Smooth muscle cell (in vitro differentiated cells): ENCODE data around the gene LDAH. TPM values are rescaled to one million over a fixed set of nuclear protein-coding genes. Genes with fewer than 3 reads are reported as not detected.

ENCODE experiments used
- DNase-seq: peaks from one replicate; lab custom pipeline; 2025; ENCODE audit not compliant: unreplicated experiment; lab: John Stamatoyannopoulos, UW
- H2AFZ ChIP-seq: fragments of 200-600 bp; sonication (generic); 2 replicates; pipeline ENCODE4 v1.6.0; 2016; ENCODE audit warnings: antibody characterized with exemption, low read depth, mild to moderate bottlenecking
- H3F3A ChIP-seq: fragments of 200-600 bp; sonication (generic); 2 replicates; pipeline ENCODE4 v1.6.0; 2017; ENCODE audit warnings: antibody characterized with exemption, low read depth
- H3K27ac ChIP-seq: fragments of 200-600 bp; sonication (generic); 2 replicates; pipeline ENCODE4 v1.5.1; 2016; ENCODE audit warnings: low read depth, mild to moderate bottlenecking
- H3K27me3 ChIP-seq: fragments of 200-600 bp; sonication (generic); 2 replicates; pipeline ENCODE4 v1.6.1; 2016; ENCODE audit warnings: low read depth, mild to moderate bottlenecking
- H3K36me3 ChIP-seq: fragments of 200-600 bp; sonication (generic); 2 replicates; pipeline ENCODE4 v1.5.1; 2016; ENCODE audit warnings: low read depth
- H3K4me1 ChIP-seq: fragments of 200-600 bp; sonication (generic); 2 replicates; pipeline ENCODE4 v1.5.1; 2016; ENCODE audit warnings: low read depth
- H3K4me2 ChIP-seq: fragments of 200-600 bp; sonication (generic); 2 replicates; pipeline ENCODE4 v1.6.0; 2016; ENCODE audit warnings: mild to moderate bottlenecking
- H3K4me3 ChIP-seq: fragments of 200-600 bp; sonication (generic); 2 replicates; pipeline ENCODE4 v1.5.1; 2016; ENCODE audit warnings: mild to moderate bottlenecking
- H3K79me2 ChIP-seq: fragments of 200-600 bp; sonication (generic); 2 replicates; pipeline ENCODE4 v1.6.0; 2016; ENCODE audit warnings: low read depth, mild to moderate bottlenecking
- H3K9ac ChIP-seq: fragments of 200-600 bp; sonication (generic); 2 replicates; pipeline ENCODE4 v1.6.0; 2016; ENCODE audit warnings: low read depth
- H3K9me3 ChIP-seq: fragments of 200-600 bp; sonication (generic); replicated peaks from 2 replicates; pipeline ENCODE4 v1.5.1; 2016; ENCODE audit warnings: low read depth
- H4K20me1 ChIP-seq: fragments of 200-600 bp; sonication (generic); 2 replicates; pipeline ENCODE4 v1.6.0; 2016; ENCODE audit warnings: low read depth
- WGBS: methylation state at CpG from one replicate; pipeline ENCODE4 v1.1.7; 2016; ENCODE audit warnings: low lambda C conversion rate; 5-methylcytosine and 5-hydroxymethylcytosine counted together
- polyA plus RNA-seq: library from polyadenylated mRNA; unstranded; fragments of >200 nt; fragmentation: Nextera tagmentation; extraction: Ambion mirVana; gene quantifications from 2 replicates; pipeline ENCODE4 v1.2.1, GENCODE V29; 2016
- total RNA-seq: library from RNA; depleted of rRNA; stranded (reverse); fragments of >200 nt; gene quantifications from 2 replicates; pipeline ENCODE4 v1.2.3, GENCODE V29; 2014
- TF ChIP-seq, protein P1 (sequence below): fragments of 200-600 bp; sonication (generic); IDR thresholded peaks from 2 replicates; pipeline ENCODE4 v1.5.1; 2017; ENCODE audit warnings: borderline replicate concordance, mild to moderate bottlenecking, antibody characterized with exemption; ENCODE audit not compliant: insufficient read depth, poor library complexity, severe bottlenecking

LDAH gene
- total and polyA plus RNA-seq, 2 experiments from 2014 or later, result 14.9 to 15.7 TPM

DNA sequence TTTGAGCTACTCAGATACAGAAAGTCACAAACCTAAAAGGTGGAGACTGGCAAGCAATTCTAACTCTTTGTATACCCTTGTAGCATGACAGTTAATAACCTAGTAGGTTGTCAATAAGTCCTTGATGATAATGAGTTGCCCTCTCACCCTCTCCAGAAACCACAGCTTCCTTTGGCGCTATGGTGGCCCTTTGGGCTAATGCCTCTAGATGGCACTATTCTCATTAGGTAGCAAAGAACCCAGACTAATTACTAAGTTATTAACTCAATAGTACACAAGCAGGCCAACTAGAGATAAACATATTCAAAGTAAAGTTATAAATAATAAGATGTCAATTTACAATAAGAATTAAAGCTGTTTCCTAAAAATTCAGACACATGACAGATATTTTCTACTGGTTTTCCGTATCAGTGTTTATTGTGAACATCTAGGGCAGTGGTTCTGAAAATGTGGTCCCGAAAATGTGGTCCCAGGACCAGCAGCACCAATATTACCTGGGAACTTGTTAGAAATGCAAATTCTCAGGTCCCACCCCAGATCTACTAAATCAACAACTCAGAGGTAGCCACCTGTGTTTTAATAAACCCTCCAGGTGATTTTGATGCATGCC, 41.1 kb downstream of the LDAH start:
- H3K4me3 ChIP-seq, result no peak overlapping the region
- no peak overlapping the region for H3K9ac ChIP-seq
- no peak for DNase-seq
- peaks cover 4% of the 10 kb centered on the region for H4K20me1 ChIP-seq
- H3K9me3 ChIP-seq, result no peaks in the 10 kb centered on the region
- no peaks in the 10 kb centered on the region for H3F3A ChIP-seq
- H3K27me3 ChIP-seq, result no peaks in the 10 kb centered on the region
- peaks cover 3% of the 10 kb centered on the region for H3K36me3 ChIP-seq
- no peaks in the 10 kb centered on the region for H3K79me2 ChIP-seq
- 83% methylated on average over 3 of the region's 3 CpGs for WGBS
- no peaks in the 10 kb centered on the region for H3K4me1 ChIP-seq
- H3K27ac ChIP-seq, result no peak overlapping the region
- TF ChIP-seq, protein P1, sequence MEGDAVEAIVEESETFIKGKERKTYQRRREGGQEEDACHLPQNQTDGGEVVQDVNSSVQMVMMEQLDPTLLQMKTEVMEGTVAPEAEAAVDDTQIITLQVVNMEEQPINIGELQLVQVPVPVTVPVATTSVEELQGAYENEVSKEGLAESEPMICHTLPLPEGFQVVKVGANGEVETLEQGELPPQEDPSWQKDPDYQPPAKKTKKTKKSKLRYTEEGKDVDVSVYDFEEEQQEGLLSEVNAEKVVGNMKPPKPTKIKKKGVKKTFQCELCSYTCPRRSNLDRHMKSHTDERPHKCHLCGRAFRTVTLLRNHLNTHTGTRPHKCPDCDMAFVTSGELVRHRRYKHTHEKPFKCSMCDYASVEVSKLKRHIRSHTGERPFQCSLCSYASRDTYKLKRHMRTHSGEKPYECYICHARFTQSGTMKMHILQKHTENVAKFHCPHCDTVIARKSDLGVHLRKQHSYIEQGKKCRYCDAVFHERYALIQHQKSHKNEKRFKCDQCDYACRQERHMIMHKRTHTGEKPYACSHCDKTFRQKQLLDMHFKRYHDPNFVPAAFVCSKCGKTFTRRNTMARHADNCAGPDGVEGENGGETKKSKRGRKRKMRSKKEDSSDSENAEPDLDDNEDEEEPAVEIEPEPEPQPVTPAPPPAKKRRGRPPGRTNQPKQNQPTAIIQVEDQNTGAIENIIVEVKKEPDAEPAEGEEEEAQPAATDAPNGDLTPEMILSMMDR, result peak; percentile 52
- H3K4me2 ChIP-seq, result no peak overlapping the region
- no peak overlapping the region for H2AFZ ChIP-seq

GRCh38 chr2:20771299-20771698, 51.6 kb downstream of the LDAH start:
- Histone ChIP-seq H3K27me3 (no peaks in the 10 kb centered on the region), H3K4me3 (no peak overlapping the region), H3K4me2 (no peak overlapping the region), H4K20me1 (peaks cover 11% of the 10 kb centered on the region), H3K79me2 (no peaks in the 10 kb centered on the region), H2AFZ (no peak overlapping the region), H3F3A (no peaks in the 10 kb centered on the region), H3K9ac (no peak overlapping the region), H3K27ac (no peak overlapping the region), H3K36me3 (no peaks in the 10 kb centered on the region), H3K4me1 (no peaks in the 10 kb centered on the region), H3K9me3 (no peaks in the 10 kb centered on the region)
- 95% methylated on average over 1 of the region's 1 CpG for WGBS
- no peak for DNase-seq
- TF ChIP-seq, protein P1, result no peak

- 98% methylated on average over 15 of the region's 15 CpGs for WGBS
- no peak overlapping the region for H2AFZ ChIP-seq
- DNase-seq, result no peak
- H3K27ac ChIP-seq, result no peak overlapping the region
- H3K4me1 ChIP-seq, result no peaks in the 10 kb centered on the region
- no peak overlapping the region for H3K4me2 ChIP-seq
- no peaks in the 10 kb centered on the region for H3K9me3 ChIP-seq
- H3K9ac ChIP-seq, result no peak overlapping the region
- no peaks in the 10 kb centered on the region for H3F3A ChIP-seq
- no peak overlapping the region for H3K4me3 ChIP-seq
- H3K36me3 ChIP-seq, result no peaks in the 10 kb centered on the region
- TF ChIP-seq, protein P1, result no peak
- no peaks in the 10 kb centered on the region for H3K27me3 ChIP-seq
- H4K20me1 ChIP-seq, result peaks cover 7% of the 10 kb centered on the region
- H3K79me2 ChIP-seq, result no peaks in the 10 kb centered on the region
These were observed 55.9 kb downstream of the LDAH start for GRCh38 chr2:20766798-20767644.

DNA sequence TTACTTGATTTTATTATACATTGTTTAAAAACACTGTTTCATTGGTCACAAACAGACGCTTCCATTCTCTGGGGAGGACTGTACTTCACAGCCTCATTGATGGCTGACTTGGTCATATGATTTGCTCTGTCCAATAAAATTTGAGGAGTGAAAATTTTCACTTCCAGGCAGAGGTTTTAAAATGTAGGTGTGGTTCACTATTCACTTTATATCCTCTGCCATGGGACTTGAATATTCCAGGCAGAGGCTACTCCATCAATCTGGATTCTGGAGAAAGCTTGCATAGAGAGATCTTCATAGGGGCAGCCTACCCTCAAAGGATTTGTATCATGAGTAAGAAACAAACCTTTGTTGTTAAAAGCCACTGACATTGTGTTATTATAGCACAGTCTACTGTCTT, 56.7 kb downstream of the LDAH start:
- Histone ChIP-seq H3F3A (no peaks in the 10 kb centered on the region), H3K9ac (no peak overlapping the region), H3K9me3 (no peaks in the 10 kb centered on the region), H3K36me3 (no peaks in the 10 kb centered on the region), H4K20me1 (peaks cover 7% of the 10 kb centered on the region), H3K79me2 (no peaks in the 10 kb centered on the region), H3K4me1 (no peaks in the 10 kb centered on the region), H3K27ac (no peak overlapping the region), H2AFZ (no peak overlapping the region), H3K4me2 (no peak overlapping the region), H3K27me3 (no peaks in the 10 kb centered on the region), H3K4me3 (no peak overlapping the region)
- no peak for DNase-seq
- TF ChIP-seq, protein P1, result no peak
- WGBS, result 98% methylated on average over 1 of the region's 1 CpG
